ENCODE results near the gene PLEKHG3. TPM values are rescaled to one million over a fixed set of nuclear protein-coding genes. Genes with fewer than 3 reads are reported as not detected.

The PLEKHG3 gene
- total and polyA plus RNA-seq, 2 of the 4 experiments (the other 2 are of a cell fraction) = 8.2 to 8.4 TPM

- H4K5ac ChIP-seq (ENCODE audit: low read depth, low read length) = no peak overlapping the region
- H3K4ac ChIP-seq (ENCODE audit: low read depth, low read length) = no peak overlapping the region
- no peaks in the 10 kb centered on the region for H4K20me1 ChIP-seq (ENCODE audit: insufficient read depth, low read length)
- no peak overlapping the region for H3K9ac ChIP-seq (ENCODE audit: low read depth, low read length)
- H4K8ac ChIP-seq (ENCODE audit: low read depth in 2 of 2, low read length in 2 of 2) = no peak overlapping the region
- H2AFZ ChIP-seq (replicated peaks; ENCODE audit: low read length, poor library complexity) = no peak overlapping the region
- H3K9me3 ChIP-seq (ENCODE audit: control insufficient read depth, insufficient read depth, low read length) = no peaks in the 10 kb centered on the region
- no peak overlapping the region for H3K4me2 ChIP-seq (ENCODE audit: low read depth, low read length)
- H2AK9ac ChIP-seq (replicated peaks; ENCODE audit: low read depth, low read length, poor library complexity) = no peak overlapping the region
- no peak overlapping the region for H3K23ac ChIP-seq (ENCODE audit: low read depth, low read length)
- no peak overlapping the region for H3K18ac ChIP-seq (ENCODE audit: low read depth, low read length)
- H3K79me1 ChIP-seq (ENCODE audit: low read depth in 1 of 2, low read length in 2 of 2) = no peaks in the 10 kb centered on the region
- H3K27me3 ChIP-seq (ENCODE audit: control insufficient read depth, insufficient read depth, low read length) = no peaks in the 10 kb centered on the region
- intact Hi-C loops (cut with micrococcal nuclease) (no loop called here), in situ Hi-C loops (cut with MboI; ENCODE audit: low sequenced_read_pairs) (no loop called here), dilution Hi-C loops (cut with HindIII; ENCODE audit: low sequenced_read_pairs, unreplicated experiment) (no loop called here)
- DNase-seq (no peak), ATAC-seq (ENCODE audit: low read depth) (no peak)
- no peak overlapping the region for H2BK20ac ChIP-seq (ENCODE audit: low read depth, low read length)
- no peak overlapping the region for H3K14ac ChIP-seq (replicated peaks; ENCODE audit: low read depth, low read length)
- peaks cover 2% of the 10 kb centered on the region; the same call in 1 of the 2 replicates for H3K9me1 ChIP-seq (ENCODE audit: insufficient read depth, low read length)
- TF ChIP-seq RFX5 (IDR thresholded peaks at IDR 0.05; ENCODE audit: low read depth, low read length) (no peak), MAFK (IDR thresholded peaks at IDR 0.05; ENCODE audit: low read depth, low read length) (no peak), CEBPB (IDR thresholded peaks at IDR 0.05; ENCODE audit: low read depth, low read length) (no peak), BHLHE40 (IDR thresholded peaks at IDR 0.05; ENCODE audit: low read depth, low read length) (no peak), MXI1 (IDR thresholded peaks at IDR 0.05; ENCODE audit: borderline replicate concordance, low read depth, low read length) (no peak), MAZ (IDR thresholded peaks at IDR 0.05; ENCODE audit: borderline replicate concordance, low read depth, low read length) (no peak), FOS (IDR thresholded peaks at IDR 0.05; ENCODE audit: low read depth, low read length) (no peak), RAD21 (IDR thresholded peaks at IDR 0.05; ENCODE audit: low read length) (no peak), USF2 (IDR thresholded peaks at IDR 0.05; ENCODE audit: low read depth, low read length) (no peak), CTCF (conservative IDR thresholded peaks at IDR 0.05; ENCODE audit: low read depth, low read length) (no peak), ELK1 (IDR thresholded peaks at IDR 0.05; ENCODE audit: borderline replicate concordance, low read depth, low read length) (no peak), SMC3 (IDR thresholded peaks at IDR 0.05; ENCODE audit: low read depth, low read length) (no peak), POLR2A (IDR thresholded peaks at IDR 0.05; ENCODE audit: low read depth, low read length) (no peak), NFE2L2 (IDR thresholded peaks at IDR 0.05; ENCODE audit: low read depth, low read length) (no peak), CHD1 (IDR thresholded peaks at IDR 0.05; ENCODE audit: low read depth, low read length) (no peak), RCOR1 (IDR thresholded peaks at IDR 0.05; ENCODE audit: insufficient replicate concordance, low read length) (no peak)
- no CpG with 5 or more reads among the region's 4 CpGs for WGBS, 2 experiments (ENCODE audit: extremely low coverage in 2 of 2, insufficient read length in 1 of 2)
- no peak overlapping the region for H3K4me3 ChIP-seq (ENCODE audit: insufficient read depth, low read depth, low read length)
- no TSS peak for BruUV-seq (replicated peaks)
- CTCF ChIA-PET = interaction anchor here (1.0 kb wide), 1 partner anchor 11 kb away, joined by 3 read pairs; no protein-coding TSS in a partner anchor
- no peak overlapping the region for H3K56ac ChIP-seq (ENCODE audit: extremely low read depth, insufficient read depth, low read length)
- H4K91ac ChIP-seq (ENCODE audit: insufficient read depth, low read depth, low read length) = no peak overlapping the region
- no peak overlapping the region for H2BK15ac ChIP-seq (ENCODE audit: low read depth, low read length)
- POLR2A ChIA-PET (ENCODE audit: unreplicated experiment) = no interaction called here
- H3K27ac ChIP-seq (ENCODE audit: insufficient read depth, low read length) = no peak overlapping the region
- H2BK120ac ChIP-seq (ENCODE audit: low read depth, low read length) = no peak overlapping the region
- no peak overlapping the region for H2BK5ac ChIP-seq (ENCODE audit: low read depth, low read length, poor library complexity, severe bottlenecking)
- no peaks in the 10 kb centered on the region for H3K4me1 ChIP-seq (ENCODE audit: control insufficient read depth, insufficient read depth, low read length)
- H3K36me3 ChIP-seq (ENCODE audit: control insufficient read depth, insufficient read depth, low read length) = peaks cover 28% of the 10 kb centered on the region
- no peak overlapping the region for H2AK5ac ChIP-seq (ENCODE audit: low read depth, low read length)
Measured at GRCh38 chr14:64732066-64732465, 27.8 kb downstream of the PLEKHG3 start.
